ENCODE data around the gene MAP7.
"Not testable (repeated sequence)": the region's sequence is repeated elsewhere in the genome, so short reads cannot be mapped to it uniquely, and the experiment has no call there.

Gene MAP7

GRCh38 chr6:136489689-136490033 lies 60.6 kb downstream of the MAP7 start:
- H3K4me3 ChIP-seq (ENCODE audit: low read length); DNase-seq (ENCODE audit: low read depth, low spot score): not testable (repeated sequence)

- no peak overlapping the region for H3K4me3 ChIP-seq (ENCODE audit: low read length)
- no peak for DNase-seq (ENCODE audit: low read depth, low spot score)
These were observed 62.3 kb downstream of the MAP7 start for GRCh38 chr6:136487759-136488425.

- H3K4me3 ChIP-seq (ENCODE audit: low read length) = no peak overlapping the region
- no peak for DNase-seq (ENCODE audit: low read depth, low spot score)
These were observed 63.9 kb downstream of the MAP7 start for GRCh38 chr6:136486357-136486756.

- no peak overlapping the region for H3K4me3 ChIP-seq (ENCODE audit: low read length)
- no peak for DNase-seq (ENCODE audit: low read depth, low spot score)
These were observed 66.3 kb downstream of the MAP7 start for GRCh38 chr6:136483906-136484305.

- not testable (repeated sequence) for DNase-seq (ENCODE audit: low read depth, low spot score); H3K4me3 ChIP-seq (ENCODE audit: low read length)
These were observed 67.2 kb downstream of the MAP7 start for GRCh38 chr6:136483005-136483404.

- H3K4me3 ChIP-seq (ENCODE audit: low read length) = no peak overlapping the region
- DNase-seq (ENCODE audit: low read depth, low spot score) = no peak
These were observed 72.7 kb downstream of the MAP7 start for GRCh38 chr6:136477548-136477947.

GRCh38 chr6:136475686-136476085 lies 74.5 kb downstream of the MAP7 start:
- no peak for DNase-seq (ENCODE audit: low read depth, low spot score)

GRCh38 chr6:136474241-136474640 lies 76.0 kb downstream of the MAP7 start:
- no peak overlapping the region for H3K4me3 ChIP-seq (ENCODE audit: low read length)
- no peak for DNase-seq (ENCODE audit: low read depth, low spot score)

More at GRCh38 chr6:136475686-136476085, 74.5 kb downstream of the MAP7 start:
- no peak overlapping the region for H3K4me3 ChIP-seq (ENCODE audit: low read length)

- no peak overlapping the region for H3K4me3 ChIP-seq (ENCODE audit: low read length)
- DNase-seq (ENCODE audit: low read depth, low spot score) = no peak
These were observed 78.3 kb downstream of the MAP7 start for GRCh38 chr6:136471922-136472321.

- no peak for DNase-seq (ENCODE audit: low read depth, low spot score)
- no peak overlapping the region for H3K4me3 ChIP-seq (ENCODE audit: low read length)
These were observed 78.8 kb downstream of the MAP7 start for GRCh38 chr6:136471372-136471771.

GRCh38 chr6:136470044-136470443 lies 80.2 kb downstream of the MAP7 start:
- H3K4me3 ChIP-seq (ENCODE audit: low read length) = no peak overlapping the region
- DNase-seq (ENCODE audit: low read depth, low spot score) = no peak

- no peak overlapping the region for H3K4me3 ChIP-seq (ENCODE audit: low read length)
- DNase-seq (ENCODE audit: low read depth, low spot score) = no peak
These were observed 81.1 kb downstream of the MAP7 start for GRCh38 chr6:136469154-136469553.

GRCh38 chr6:136468711-136469110 lies 81.5 kb downstream of the MAP7 start:
- DNase-seq (ENCODE audit: low read depth, low spot score) = no peak
- no peak overlapping the region for H3K4me3 ChIP-seq (ENCODE audit: low read length)

GRCh38 chr6:136467186-136467585 lies 83.0 kb downstream of the MAP7 start:
- no peak overlapping the region for H3K4me3 ChIP-seq (ENCODE audit: low read length)
- DNase-seq (ENCODE audit: low read depth, low spot score) = no peak

GRCh38 chr6:136466777-136467176 lies 83.4 kb downstream of the MAP7 start:
- H3K4me3 ChIP-seq (ENCODE audit: low read length) = no peak overlapping the region
- no peak for DNase-seq (ENCODE audit: low read depth, low spot score)

- no peak for DNase-seq (ENCODE audit: low read depth, low spot score)
- no peak overlapping the region for H3K4me3 ChIP-seq (ENCODE audit: low read length)
These were observed 84.4 kb downstream of the MAP7 start for GRCh38 chr6:136465766-136466303.

- no peak for DNase-seq (ENCODE audit: low read depth, low spot score)
These were observed 85.3 kb downstream of the MAP7 start for GRCh38 chr6:136464874-136465273.

GRCh38 chr6:136464148-136464547 lies 86.1 kb downstream of the MAP7 start:
- no peak overlapping the region for H3K4me3 ChIP-seq (ENCODE audit: low read length)
- DNase-seq (ENCODE audit: low read depth, low spot score) = no peak

More at GRCh38 chr6:136464874-136465273, 85.3 kb downstream of the MAP7 start:
- no peak overlapping the region for H3K4me3 ChIP-seq (ENCODE audit: low read length)

GRCh38 chr6:136463743-136464142 lies 86.5 kb downstream of the MAP7 start:
- no peak overlapping the region for H3K4me3 ChIP-seq (ENCODE audit: low read length)
- no peak for DNase-seq (ENCODE audit: low read depth, low spot score)

GRCh38 chr6:136446579-136447187 lies 103.5 kb downstream of the MAP7 start:
- no peak for DNase-seq (ENCODE audit: low read depth, low spot score)

GRCh38 chr6:136446145-136446544 lies 104.1 kb downstream of the MAP7 start:
- DNase-seq (ENCODE audit: low read depth, low spot score) = no peak
- H3K4me3 ChIP-seq (ENCODE audit: low read length) = no peak overlapping the region

More at GRCh38 chr6:136446579-136447187, 103.5 kb downstream of the MAP7 start:
- H3K4me3 ChIP-seq (ENCODE audit: low read length) = no peak overlapping the region
